Epithelial cell of esophagus (primary cell): ENCODE measurements around the gene SCAMP1.

Experiments used
- DNase-seq: peaks from one replicate; pipeline ENCODE4 v3.0.0; 2010; ENCODE audit warnings: low read depth
- H3K4me3 ChIP-seq: 2 replicates; pipeline ENCODE4 v1.5.1; 2011; ENCODE audit warnings: mild to moderate bottlenecking, low read length, control low read depth
- TF ChIP-seq, protein P1 (sequence below): IDR thresholded peaks from 2 replicates; pipeline ENCODE4 v1.5.1; 2011; ENCODE audit warnings: low read depth, mild to moderate bottlenecking, low read length, control low read depth, inconsistent platforms; ENCODE audit not compliant: insufficient read depth; ENCODE audit errors: missing control alignments

SCAMP1 gene

DNA sequence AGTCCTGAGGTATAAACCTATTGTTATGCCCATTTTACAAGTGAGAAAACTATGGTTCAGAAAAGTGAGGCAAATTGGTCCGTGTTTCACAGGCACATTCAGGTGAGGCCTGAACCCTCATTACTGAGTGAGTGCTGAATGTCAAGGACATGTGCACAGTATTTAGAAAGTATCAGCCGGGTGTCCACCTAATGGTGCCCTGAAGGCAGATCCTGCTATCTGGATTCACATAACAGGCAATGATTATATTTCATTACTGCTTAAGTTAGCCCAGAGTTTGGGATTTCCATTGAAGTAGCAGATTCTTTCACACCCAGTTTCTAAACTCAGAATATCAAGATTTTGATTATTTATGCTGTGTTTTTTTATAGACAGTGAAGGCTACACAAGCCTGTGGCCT is 145.4 kb downstream of the SCAMP1 start:
- TF ChIP-seq, protein P1, sequence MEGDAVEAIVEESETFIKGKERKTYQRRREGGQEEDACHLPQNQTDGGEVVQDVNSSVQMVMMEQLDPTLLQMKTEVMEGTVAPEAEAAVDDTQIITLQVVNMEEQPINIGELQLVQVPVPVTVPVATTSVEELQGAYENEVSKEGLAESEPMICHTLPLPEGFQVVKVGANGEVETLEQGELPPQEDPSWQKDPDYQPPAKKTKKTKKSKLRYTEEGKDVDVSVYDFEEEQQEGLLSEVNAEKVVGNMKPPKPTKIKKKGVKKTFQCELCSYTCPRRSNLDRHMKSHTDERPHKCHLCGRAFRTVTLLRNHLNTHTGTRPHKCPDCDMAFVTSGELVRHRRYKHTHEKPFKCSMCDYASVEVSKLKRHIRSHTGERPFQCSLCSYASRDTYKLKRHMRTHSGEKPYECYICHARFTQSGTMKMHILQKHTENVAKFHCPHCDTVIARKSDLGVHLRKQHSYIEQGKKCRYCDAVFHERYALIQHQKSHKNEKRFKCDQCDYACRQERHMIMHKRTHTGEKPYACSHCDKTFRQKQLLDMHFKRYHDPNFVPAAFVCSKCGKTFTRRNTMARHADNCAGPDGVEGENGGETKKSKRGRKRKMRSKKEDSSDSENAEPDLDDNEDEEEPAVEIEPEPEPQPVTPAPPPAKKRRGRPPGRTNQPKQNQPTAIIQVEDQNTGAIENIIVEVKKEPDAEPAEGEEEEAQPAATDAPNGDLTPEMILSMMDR, result no peak

DNA sequence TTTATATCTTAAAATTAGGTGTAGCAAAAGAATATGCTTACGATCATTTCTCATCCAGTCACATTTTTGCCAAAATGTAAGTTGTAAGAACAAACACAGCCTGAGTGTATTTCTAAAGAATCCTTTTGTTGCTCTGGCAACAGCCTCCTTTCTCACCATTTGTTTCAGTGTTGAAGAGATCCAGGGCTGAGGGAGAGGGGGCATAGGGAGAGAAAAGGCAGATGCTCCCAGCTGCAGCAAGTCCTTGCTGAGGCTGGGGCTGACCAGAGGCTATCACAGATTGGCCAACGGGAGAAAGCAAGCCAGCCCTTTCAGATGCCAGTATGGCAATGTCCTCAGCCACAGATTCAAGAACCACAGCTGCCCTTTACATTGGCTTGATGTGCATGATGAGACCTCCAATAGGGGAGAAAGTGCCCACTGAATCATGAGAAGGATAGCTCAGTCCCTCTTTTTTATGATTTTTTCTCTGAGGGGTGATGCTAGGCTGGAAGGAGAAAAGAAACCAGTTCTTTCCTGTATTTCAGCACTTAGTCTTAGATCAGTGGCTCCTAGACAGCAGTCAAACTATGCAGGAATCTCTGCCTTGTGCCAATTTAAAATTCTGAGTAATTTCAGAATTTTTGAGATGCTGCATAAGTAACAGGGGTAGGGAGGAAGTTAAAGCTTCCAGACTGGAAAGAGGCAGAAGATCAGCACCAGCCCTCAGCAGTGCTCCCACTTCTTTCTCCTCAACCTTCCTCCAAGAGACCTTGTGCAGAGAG is 146.0 kb downstream of the SCAMP1 start:
- DNase-seq, result no peak
- TF ChIP-seq, protein P1, result no peak

More for the DNA sequence above, 145.4 kb downstream of the SCAMP1 start:
- H3K4me3 ChIP-seq, result no peak overlapping the region
- DNase-seq, result no peak

DNA sequence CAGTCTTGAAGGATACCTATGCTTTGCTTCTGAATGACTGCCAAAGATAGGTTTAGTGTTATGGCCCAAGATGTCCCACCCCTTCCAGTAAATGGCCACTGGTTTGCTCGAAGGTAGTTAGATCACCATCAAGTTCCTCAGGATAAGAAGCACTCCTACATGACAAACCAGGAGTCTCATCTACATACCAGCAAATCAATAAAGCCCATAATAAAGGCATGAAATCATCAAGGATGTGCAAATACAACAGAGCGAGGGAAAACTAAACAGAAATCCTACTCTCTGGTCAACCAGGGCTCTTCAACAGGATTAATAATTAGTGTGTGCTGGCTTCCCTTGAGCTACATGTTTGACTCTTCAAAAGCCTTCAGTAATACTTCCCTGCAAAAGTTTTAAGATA is 147.1 kb downstream of the SCAMP1 start:
- DNase-seq, result no peak
- no peak overlapping the region for H3K4me3 ChIP-seq

More for the DNA sequence above, 146.0 kb downstream of the SCAMP1 start:
- H3K4me3 ChIP-seq, result no peak overlapping the region

DNA sequence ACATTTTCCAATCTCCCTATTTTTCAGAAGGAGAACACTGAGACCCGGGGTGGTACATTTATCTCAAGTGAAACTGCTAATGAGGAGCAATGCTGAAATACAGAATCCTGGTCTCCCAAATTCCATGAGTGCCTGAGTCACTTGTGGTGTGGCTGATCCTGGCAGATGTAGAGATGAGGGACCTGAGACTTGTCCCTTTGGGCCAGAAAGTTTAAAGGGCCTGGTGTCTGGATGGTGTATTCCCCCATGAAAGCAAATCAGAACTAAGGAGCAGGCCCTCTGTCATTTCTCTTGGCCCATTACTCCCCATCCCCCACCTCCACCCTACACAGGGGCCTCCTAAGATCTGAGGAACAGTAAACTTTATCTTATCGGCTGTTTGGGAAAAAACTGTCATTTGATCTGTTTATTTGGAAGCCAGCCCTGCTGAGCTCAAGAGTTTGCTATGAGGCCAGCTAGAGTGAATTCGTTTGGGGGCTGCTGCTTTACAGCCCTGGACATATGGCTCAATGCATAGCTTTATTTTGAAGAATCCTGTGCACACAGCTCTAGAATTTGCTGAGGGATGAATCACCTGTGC is 147.9 kb downstream of the SCAMP1 start:
- TF ChIP-seq, protein P1, result no peak
- no peak for DNase-seq
- no peak overlapping the region for H3K4me3 ChIP-seq

More for the DNA sequence above, 147.1 kb downstream of the SCAMP1 start:
- TF ChIP-seq, protein P1, result no peak

DNA sequence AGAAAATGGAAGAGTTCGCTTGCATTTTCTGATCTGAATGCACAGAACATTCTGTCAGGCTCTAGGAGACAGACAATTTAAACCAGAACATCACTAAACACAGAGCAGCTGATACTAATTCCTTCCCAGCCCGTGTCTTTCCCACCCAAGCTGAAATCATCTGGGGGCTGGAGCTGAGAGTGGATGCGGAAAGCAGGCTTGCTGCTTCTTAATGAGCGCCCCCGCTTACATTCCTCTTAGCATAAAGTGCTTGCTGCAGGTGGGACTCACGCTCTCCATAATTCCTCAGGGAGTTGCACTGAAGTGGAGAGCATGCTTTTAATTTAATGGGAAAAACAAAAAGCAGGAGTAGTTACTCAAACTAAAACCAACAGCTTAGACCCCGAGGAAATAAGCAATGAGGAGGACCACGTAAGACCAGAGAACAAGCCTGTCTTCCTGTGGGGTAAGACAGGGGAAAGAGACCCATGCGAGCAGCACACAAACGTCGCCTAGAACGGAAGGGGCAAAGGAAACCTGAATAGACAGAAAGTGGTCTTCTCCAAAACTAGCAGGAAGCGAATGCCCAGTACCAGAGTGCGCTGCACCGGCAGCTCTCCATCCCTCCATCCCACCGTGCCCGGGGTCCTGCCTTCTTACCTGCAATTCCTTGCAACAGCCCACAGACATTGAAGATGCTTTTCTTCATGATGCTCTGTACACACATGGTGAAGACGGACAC is 148.9 kb downstream of the SCAMP1 start:
- TF ChIP-seq, protein P1, result no peak
- DNase-seq, result no peak
- H3K4me3 ChIP-seq, result no peak overlapping the region

DNA sequence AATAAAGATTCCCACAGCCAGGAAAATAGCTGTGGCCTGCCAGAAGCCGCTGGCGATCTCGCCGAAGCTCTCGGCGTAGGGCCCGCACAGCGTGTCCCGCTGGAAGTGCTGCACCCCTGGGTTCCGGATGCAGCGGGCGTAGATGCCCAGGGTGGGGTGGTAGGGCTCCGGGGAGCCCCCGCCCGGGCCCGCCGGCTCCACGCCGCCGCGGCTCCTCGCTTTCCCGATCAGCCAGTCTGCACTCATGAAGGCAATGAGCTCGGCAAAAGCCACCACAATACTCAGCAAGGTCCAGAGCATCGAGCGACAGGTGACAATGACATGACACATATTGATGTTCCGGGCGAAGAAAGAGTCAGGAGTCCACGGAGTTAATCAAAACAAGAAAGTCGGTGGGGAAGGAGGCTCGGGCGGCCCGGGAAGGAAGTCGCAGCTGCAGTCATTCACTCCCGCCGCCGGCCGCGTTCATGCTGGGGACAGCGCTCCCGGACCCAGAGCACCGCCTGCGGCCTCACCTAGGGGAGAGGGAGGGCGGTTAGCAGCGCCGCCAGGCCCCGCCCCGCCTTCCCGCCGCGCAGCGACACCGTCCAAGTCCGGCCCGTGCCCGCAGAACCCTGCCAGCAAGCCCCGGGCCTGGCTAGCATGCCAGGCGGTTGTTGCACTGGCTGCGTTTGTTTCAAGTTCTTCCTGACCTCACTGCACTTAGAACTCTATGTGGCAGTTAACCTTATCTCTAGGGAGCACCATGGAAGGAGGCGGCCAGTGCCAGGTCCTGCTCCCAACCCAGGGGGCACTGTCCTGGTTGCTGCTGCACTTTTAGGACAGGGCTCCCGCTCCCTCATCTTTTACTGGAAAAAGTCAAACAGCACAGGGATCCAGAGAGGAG is 149.7 kb downstream of the SCAMP1 start:
- TF ChIP-seq, protein P1, result no peak
- DNase-seq, result peak; percentile 43
- H3K4me3 ChIP-seq, result peak overlapping the region; percentile 24
